Caco-2 (cell line): ENCODE results near the gene COL3A1. TPM values are rescaled to one million over a fixed set of nuclear protein-coding genes. Genes with fewer than 3 reads are reported as not detected.

Experiments used
- BruUV-seq: library from RNA; stranded (reverse); fragments of 400-500 nt; replicated peaks from 2 replicates; lab custom pipeline; 2021; lab: Mats Ljungman, UMichigan
- CTCF ChIA-PET: fragments of 300-600 bp; sonication (Branson Sonifier 250); formaldehyde crosslinking; loops from one replicate; lab custom pipeline; 2022; ENCODE audit warnings: antibody characterized with exemption; lab: Charles Lee
- POLR2A ChIA-PET: fragments of 300-600 bp; sonication (Branson Sonifier 250); formaldehyde crosslinking; loops from one replicate; lab custom pipeline; 2022; ENCODE audit warnings: antibody characterized with exemption; lab: Charles Lee
- DNase-seq, 2 experiments: peaks; one replicate each; pipeline versions ENCODE4 v3.0.0 to v3.0.0-alpha.2; 2020 to 2022
- H3K27me3 ChIP-seq: replicated peaks from 2 replicates; pipeline ENCODE4 v1.6.0; 2011; ENCODE audit warnings: low read length; ENCODE audit not compliant: control insufficient read depth, insufficient read depth
- H3K36me3 ChIP-seq: 2 replicates; pipeline ENCODE4 v1.5.1; 2011; ENCODE audit warnings: low read length; ENCODE audit not compliant: control insufficient read depth, insufficient read depth
- H3K4me1 ChIP-seq: fragments of 250-450 bp; sonication (Bioruptor Pico); 2 replicates; pipeline ENCODE4 v1.5.1; 2020; ENCODE audit warnings: mild to moderate bottlenecking
- H3K4me3 ChIP-seq: 2 replicates; pipeline ENCODE4 v1.5.1; 2011; ENCODE audit warnings: low read depth, mild to moderate bottlenecking, control low read depth, low read length
- H3K9me3 ChIP-seq: fragments of 250-450 bp; sonication (Bioruptor Pico); 2 replicates; pipeline ENCODE4 v1.5.1; 2020; ENCODE audit warnings: mild to moderate bottlenecking, moderate library complexity
- H3K27ac Mint-ChIP-seq: one replicate; pipeline ENCODE4 v1.8.0; 2022; ENCODE audit warnings: mixed read lengths; ENCODE audit not compliant: unreplicated experiment
- H3K27me3 Mint-ChIP-seq: one replicate; pipeline ENCODE4 v1.8.0; 2022; ENCODE audit warnings: mixed read lengths; ENCODE audit not compliant: insufficient read depth, unreplicated experiment
- H3K36me3 Mint-ChIP-seq: one replicate; pipeline ENCODE4 v1.8.0; 2022; ENCODE audit warnings: mild to moderate bottlenecking, mixed read lengths; ENCODE audit not compliant: insufficient read depth, unreplicated experiment
- H3K4me1 Mint-ChIP-seq: one replicate; pipeline ENCODE4 v1.8.0; 2022; ENCODE audit warnings: low read depth, mixed read lengths; ENCODE audit not compliant: unreplicated experiment
- H3K4me3 Mint-ChIP-seq: one replicate; pipeline ENCODE4 v1.8.0; 2022; ENCODE audit warnings: mild to moderate bottlenecking, moderate library complexity, mixed read lengths; ENCODE audit not compliant: unreplicated experiment
- H3K9me3 Mint-ChIP-seq: one replicate; pipeline ENCODE4 v1.8.0; 2022; ENCODE audit warnings: mixed read lengths; ENCODE audit not compliant: unreplicated experiment
- CTCF ChIP-seq, 2 experiments: fragments of 200-600 bp in 1 of 2; IDR thresholded peaks; 1 replicate in 1 of 2; 2 replicates in 1 of 2; pipeline versions ENCODE4 v1.5.1 to v1.8.0; 2011 to 2022; ENCODE audit warnings: antibody characterized with exemption in 1 of 2, control low read depth in 1 of 2, inconsistent platforms in 1 of 2, low read depth in 1 of 2, low read length in 1 of 2, mild to moderate bottlenecking in 1 of 2, moderate library complexity in 1 of 2; ENCODE audit not compliant: insufficient read depth in 1 of 2, severe bottlenecking in 1 of 2, unreplicated experiment in 1 of 2
- intact Hi-C: fragments of 100-400 bp; cut with micrococcal nuclease; formaldehyde crosslinking; loops from one replicate; pipeline ENCODE4 v1.10.0; 2022; ENCODE audit not compliant: unreplicated experiment
- total RNA-seq: library from RNA; stranded (reverse); gene quantifications from 2 replicates; pipeline ENCODE4 v1.2.3, GENCODE V29; 2022

The COL3A1 gene
- total RNA-seq, 1 experiment from 2014 or later: 25.4 TPM

DNA sequence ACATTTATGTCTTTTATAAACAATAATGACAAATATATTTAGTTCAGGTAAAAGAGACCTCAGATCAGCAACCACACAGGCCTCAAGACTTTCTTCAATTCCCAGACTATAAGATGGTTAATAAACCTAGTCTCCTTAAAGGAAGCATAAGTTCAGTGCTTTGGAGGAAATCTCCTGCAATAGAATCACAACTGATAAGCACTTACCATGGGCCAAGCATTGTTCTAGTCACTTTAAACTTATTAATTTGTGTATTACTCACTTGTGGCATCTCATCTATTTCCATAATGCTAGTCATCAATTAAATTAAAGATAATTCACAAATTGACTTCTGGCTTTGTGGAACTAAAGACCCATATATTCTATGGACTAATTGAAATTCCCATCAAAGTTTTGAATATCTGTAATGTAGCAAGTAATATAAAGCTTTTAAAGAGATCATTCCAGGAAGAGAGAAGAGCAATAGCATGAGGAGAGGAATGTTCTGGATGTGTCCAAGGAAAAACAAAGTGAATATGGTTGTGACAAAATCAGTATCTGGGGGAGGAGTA is 42.2 kb downstream of the COL3A1 start:
- Mint-ChIP-seq H3K36me3 (peaks cover under 1% of the 10 kb centered on the region), H3K4me3 (no peak overlapping the region), H3K4me1 (no peaks in the 10 kb centered on the region), H3K27me3 (no peaks in the 10 kb centered on the region), H3K27ac (no peak overlapping the region), H3K9me3 (no peaks in the 10 kb centered on the region)
- BruUV-seq: no TSS peak
- CTCF ChIA-PET: no interaction called here
- intact Hi-C loops: no loop called here
- DNase-seq: no peak
- Histone ChIP-seq H3K4me3 (no peak overlapping the region), H3K27me3 (no peaks in the 10 kb centered on the region), H3K36me3 (no peaks in the 10 kb centered on the region), H3K4me1 (no peaks in the 10 kb centered on the region), H3K9me3 (no peaks in the 10 kb centered on the region)
- no peak for TF ChIP-seq CTCF (IDR thresholded peaks at IDR 0.05; ENCODE audit: insufficient read depth in 1 of 2, low read depth in 1 of 2, low read length in 1 of 2, severe bottlenecking in 1 of 2, unreplicated experiment in 1 of 2)
- POLR2A ChIA-PET: no interaction called here

- Histone ChIP-seq H3K36me3 (no peaks in the 10 kb centered on the region), H3K4me1 (no peaks in the 10 kb centered on the region), H3K27me3 (no peaks in the 10 kb centered on the region), H3K9me3 (no peaks in the 10 kb centered on the region), H3K4me3 (no peak overlapping the region)
- Mint-ChIP-seq H3K4me1 (no peaks in the 10 kb centered on the region), H3K9me3 (no peaks in the 10 kb centered on the region), H3K36me3 (peaks cover 17% of the 10 kb centered on the region), H3K4me3 (no peak overlapping the region), H3K27me3 (no peaks in the 10 kb centered on the region), H3K27ac (no peak overlapping the region)
- ChIA-PET CTCF (no interaction called here), POLR2A (no interaction called here)
- intact Hi-C loops: no loop called here
- no peak for DNase-seq
- TF ChIP-seq CTCF (IDR thresholded peaks at IDR 0.05; ENCODE audit: insufficient read depth in 1 of 2, low read depth in 1 of 2, low read length in 1 of 2, severe bottlenecking in 1 of 2, unreplicated experiment in 1 of 2): no peak
- BruUV-seq: no TSS peak
These were observed 44.5 kb downstream of the COL3A1 start for GRCh38 chr2:189018631-189019030.

DNA sequence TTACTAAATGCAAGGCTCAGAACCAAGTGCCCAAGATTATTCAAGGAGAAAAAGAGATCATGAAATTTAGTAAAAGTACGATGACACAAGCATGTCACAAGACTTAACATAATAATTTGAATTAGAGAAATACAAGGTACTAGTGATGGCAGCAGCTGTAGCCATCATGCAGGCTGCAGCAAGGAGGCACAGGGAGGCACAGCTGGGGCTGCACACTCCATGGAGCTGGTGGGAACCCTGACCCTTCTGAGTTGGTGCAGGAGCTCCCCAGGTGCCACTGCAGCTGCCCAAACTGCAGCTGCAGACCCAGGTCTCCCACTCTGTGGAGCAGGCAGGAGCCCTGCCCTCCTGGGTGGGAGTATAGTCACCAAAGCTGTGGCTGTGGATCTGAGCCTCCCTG is 46.0 kb downstream of the COL3A1 start:
- H3K27ac Mint-ChIP-seq: no peak overlapping the region
- no peak overlapping the region for H3K4me3 ChIP-seq
- H3K36me3 ChIP-seq: no peaks in the 10 kb centered on the region
- H3K4me3 Mint-ChIP-seq: no peak overlapping the region
- DNase-seq: no peak
- no peaks in the 10 kb centered on the region for H3K4me1 Mint-ChIP-seq
- no peaks in the 10 kb centered on the region for H3K9me3 Mint-ChIP-seq
- TF ChIP-seq CTCF (IDR thresholded peaks at IDR 0.05; ENCODE audit: insufficient read depth in 1 of 2, low read depth in 1 of 2, low read length in 1 of 2, severe bottlenecking in 1 of 2, unreplicated experiment in 1 of 2): no peak
- ChIA-PET CTCF (no interaction called here), POLR2A (no interaction called here)
- H3K27me3 ChIP-seq: no peaks in the 10 kb centered on the region
- intact Hi-C loops: loop anchor here (10.0 kb wide), 1 partner anchor 265 kb away; no protein-coding TSS in a partner anchor
- H3K4me1 ChIP-seq: no peaks in the 10 kb centered on the region
- no peaks in the 10 kb centered on the region for H3K27me3 Mint-ChIP-seq
- H3K36me3 Mint-ChIP-seq: peaks cover 17% of the 10 kb centered on the region
- no peaks in the 10 kb centered on the region for H3K9me3 ChIP-seq
- BruUV-seq: no TSS peak
